Gastroesophageal sphincter (tissue), 3 donors: Measurements from ENCODE around the gene C17orf100.

Source experiments
- EP300 ChIP-seq: sonication (generic); formaldehyde crosslinking; IDR thresholded peaks from one replicate; pipeline ENCODE4 v1.6.1; 2017; ENCODE audit warnings: antibody characterized with exemption, mild to moderate bottlenecking
- POLR2A ChIP-seq, 2 donors: fragments of 450-650 bp; IDR thresholded peaks; one replicate each; pipeline ENCODE4 v1.6.1; 2017; ENCODE audit warnings: antibody characterized with exemption in 2 of 2, mild to moderate bottlenecking in 2 of 2, moderate library complexity in 1 of 2
- POLR2AphosphoS5 ChIP-seq: sonication (generic); formaldehyde crosslinking; IDR thresholded peaks from one replicate; pipeline ENCODE4 v1.6.1; 2017; ENCODE audit warnings: antibody characterized with exemption
- TF ChIP-seq, protein P1 (sequence below), 4 experiments: fragments of 200-600 bp in 2 of 4; fragments of 450-650 bp in 2 of 4; sonication (generic) in 1 of 4; IDR thresholded peaks; one replicate each; pipeline ENCODE4 v1.5.1; 2017 to 2019; ENCODE audit warnings: antibody characterized with exemption in 4 of 4, mild to moderate bottlenecking in 2 of 4, moderate library complexity in 2 of 4

DNA sequence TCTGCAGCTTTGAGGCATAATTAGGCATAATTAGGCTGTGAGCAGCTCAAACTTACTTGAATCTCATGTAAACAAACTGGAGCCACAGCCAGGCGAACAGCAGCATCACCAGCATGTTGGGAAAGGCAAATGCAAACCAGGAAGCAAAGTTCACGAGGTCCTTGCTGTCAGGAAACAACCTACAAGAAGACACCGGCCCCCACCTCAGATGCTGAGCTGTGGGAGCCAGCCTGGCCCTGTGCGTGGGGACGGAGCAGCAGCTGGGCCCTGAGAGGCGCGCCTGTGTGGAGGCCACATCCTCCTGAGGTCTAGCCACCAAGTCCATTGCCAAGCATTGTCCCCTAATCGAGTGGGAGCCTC is 49.4 kb downstream of the C17orf100 start:
- TF ChIP-seq, protein P1, sequence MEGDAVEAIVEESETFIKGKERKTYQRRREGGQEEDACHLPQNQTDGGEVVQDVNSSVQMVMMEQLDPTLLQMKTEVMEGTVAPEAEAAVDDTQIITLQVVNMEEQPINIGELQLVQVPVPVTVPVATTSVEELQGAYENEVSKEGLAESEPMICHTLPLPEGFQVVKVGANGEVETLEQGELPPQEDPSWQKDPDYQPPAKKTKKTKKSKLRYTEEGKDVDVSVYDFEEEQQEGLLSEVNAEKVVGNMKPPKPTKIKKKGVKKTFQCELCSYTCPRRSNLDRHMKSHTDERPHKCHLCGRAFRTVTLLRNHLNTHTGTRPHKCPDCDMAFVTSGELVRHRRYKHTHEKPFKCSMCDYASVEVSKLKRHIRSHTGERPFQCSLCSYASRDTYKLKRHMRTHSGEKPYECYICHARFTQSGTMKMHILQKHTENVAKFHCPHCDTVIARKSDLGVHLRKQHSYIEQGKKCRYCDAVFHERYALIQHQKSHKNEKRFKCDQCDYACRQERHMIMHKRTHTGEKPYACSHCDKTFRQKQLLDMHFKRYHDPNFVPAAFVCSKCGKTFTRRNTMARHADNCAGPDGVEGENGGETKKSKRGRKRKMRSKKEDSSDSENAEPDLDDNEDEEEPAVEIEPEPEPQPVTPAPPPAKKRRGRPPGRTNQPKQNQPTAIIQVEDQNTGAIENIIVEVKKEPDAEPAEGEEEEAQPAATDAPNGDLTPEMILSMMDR (IDR thresholded peaks at IDR 0.05): no peak
- TF ChIP-seq POLR2A (IDR thresholded peaks at IDR 0.05) (no peak), POLR2AphosphoS5 (no peak), EP300 (no peak)
